Transverse colon (tissue), 4 donors: Measurements from ENCODE around the gene TBL1XR1.

Experiments
- POLR2A ChIP-seq: fragments of 450-650 bp; IDR thresholded peaks from one replicate; pipeline ENCODE4 v1.6.1; 2016; ENCODE audit warnings: antibody characterized with exemption, mild to moderate bottlenecking, moderate library complexity
- POLR2AphosphoS5 ChIP-seq, 3 donors: sonication (generic); formaldehyde crosslinking; IDR thresholded peaks; one replicate each; pipeline ENCODE4 v1.6.1; 2016; ENCODE audit warnings: antibody characterized with exemption in 3 of 3
- TF ChIP-seq, protein P1 (sequence below), 5 experiments: fragments of 200-600 bp in 3 of 5; fragments of 450-650 bp in 2 of 5; sonication (generic) in 3 of 5; IDR thresholded peaks; 1 replicate in 2 of 5; 2 replicates in 3 of 5; pipeline ENCODE4 v1.5.1; 2016 to 2017; ENCODE audit warnings: antibody characterized with exemption in 5 of 5, inconsistent platforms in 3 of 5, mild to moderate bottlenecking in 2 of 5, moderate library complexity in 1 of 5

DNA sequence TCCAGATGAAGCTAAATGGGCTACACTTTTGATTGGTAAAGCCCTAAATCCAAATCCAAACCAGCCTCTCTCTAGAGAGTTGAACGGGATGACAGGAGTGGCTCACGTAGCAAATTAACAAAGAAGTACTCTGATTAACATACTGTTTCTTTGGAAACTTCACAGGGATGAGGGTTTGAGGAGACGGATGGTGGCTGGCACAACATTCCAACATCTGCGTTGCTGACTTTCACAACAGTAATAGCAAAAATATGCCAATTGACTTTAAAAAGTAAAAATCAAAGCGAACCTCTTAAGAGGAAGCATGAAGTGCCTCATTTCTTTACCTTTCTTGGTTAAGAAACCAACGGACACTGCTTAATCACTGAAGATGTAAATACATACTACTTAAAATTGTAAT is 181.4 kb downstream of the TBL1XR1 start:
- TF ChIP-seq, protein P1, sequence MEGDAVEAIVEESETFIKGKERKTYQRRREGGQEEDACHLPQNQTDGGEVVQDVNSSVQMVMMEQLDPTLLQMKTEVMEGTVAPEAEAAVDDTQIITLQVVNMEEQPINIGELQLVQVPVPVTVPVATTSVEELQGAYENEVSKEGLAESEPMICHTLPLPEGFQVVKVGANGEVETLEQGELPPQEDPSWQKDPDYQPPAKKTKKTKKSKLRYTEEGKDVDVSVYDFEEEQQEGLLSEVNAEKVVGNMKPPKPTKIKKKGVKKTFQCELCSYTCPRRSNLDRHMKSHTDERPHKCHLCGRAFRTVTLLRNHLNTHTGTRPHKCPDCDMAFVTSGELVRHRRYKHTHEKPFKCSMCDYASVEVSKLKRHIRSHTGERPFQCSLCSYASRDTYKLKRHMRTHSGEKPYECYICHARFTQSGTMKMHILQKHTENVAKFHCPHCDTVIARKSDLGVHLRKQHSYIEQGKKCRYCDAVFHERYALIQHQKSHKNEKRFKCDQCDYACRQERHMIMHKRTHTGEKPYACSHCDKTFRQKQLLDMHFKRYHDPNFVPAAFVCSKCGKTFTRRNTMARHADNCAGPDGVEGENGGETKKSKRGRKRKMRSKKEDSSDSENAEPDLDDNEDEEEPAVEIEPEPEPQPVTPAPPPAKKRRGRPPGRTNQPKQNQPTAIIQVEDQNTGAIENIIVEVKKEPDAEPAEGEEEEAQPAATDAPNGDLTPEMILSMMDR (IDR thresholded peaks at IDR 0.05), result no peak
- no peak for TF ChIP-seq POLR2A
- TF ChIP-seq POLR2AphosphoS5 (IDR thresholded peaks at IDR 0.05), result no peak
